Natural killer cell (primary cell): ENCODE measurements around the gene PABPC4L. TPM values are rescaled to one million over a fixed set of nuclear protein-coding genes. Genes with fewer than 3 reads are reported as not detected.

ENCODE experiments used
- ATAC-seq, 3 donors: fragments of 150-1000 bp in 2 of 3; fragments of 200-7000 bp in 1 of 3; cut with Tn5 transposase; 1 replicate in 1 of 3; 2 replicates in 2 of 3; pipeline ENCODE4 v1.10.0; 2021; ENCODE audit warnings: mild to moderate bottlenecking in 2 of 3, moderate library complexity in 2 of 3
- DNase-seq, 2 donors: peaks; one replicate each; pipeline versions ENCODE4 v3.0.0 to v3.0.0-alpha.2; 2013 to 2021; ENCODE audit warnings: mixed read lengths in 1 of 2
- H3K27ac ChIP-seq: one replicate; pipeline ENCODE4 v1.5.1; 2013; ENCODE audit warnings: mild to moderate bottlenecking, low read length
- H3K27me3 ChIP-seq: one replicate; pipeline ENCODE4 v1.6.1; 2013; ENCODE audit warnings: low read length; ENCODE audit not compliant: control insufficient read depth, insufficient read depth
- H3K36me3 ChIP-seq: one replicate; pipeline ENCODE4 v1.6.1; 2013; ENCODE audit warnings: low read length; ENCODE audit not compliant: control insufficient read depth, insufficient read depth
- H3K4me1 ChIP-seq: one replicate; pipeline ENCODE4 v1.6.1; 2013; ENCODE audit warnings: low read length; ENCODE audit not compliant: control insufficient read depth, insufficient read depth
- H3K4me3 ChIP-seq: one replicate; pipeline ENCODE4 v1.5.1; 2013; ENCODE audit warnings: low read length
- H3K9me3 ChIP-seq: one replicate; pipeline ENCODE4 v1.6.1; 2013; ENCODE audit warnings: low read length; ENCODE audit not compliant: control insufficient read depth, insufficient read depth
- H3K27ac Mint-ChIP-seq, 2 donors: one replicate each; pipeline ENCODE4 v1.8.0; 2022; ENCODE audit warnings: mild to moderate bottlenecking in 2 of 2, mixed read lengths in 2 of 2, moderate library complexity in 1 of 2
- H3K27me3 Mint-ChIP-seq, 2 donors: one replicate each; pipeline ENCODE4 v1.8.0; 2022; ENCODE audit warnings: low read depth in 2 of 2, mixed read lengths in 2 of 2
- H3K36me3 Mint-ChIP-seq: one replicate; pipeline ENCODE4 v1.8.0; 2022; ENCODE audit warnings: mixed read lengths
- H3K4me1 Mint-ChIP-seq, 2 donors: one replicate each; pipeline ENCODE4 v1.8.0; 2022; ENCODE audit warnings: mixed read lengths in 2 of 2
- H3K4me3 Mint-ChIP-seq: one replicate; pipeline ENCODE4 v1.8.0; 2022; ENCODE audit warnings: mild to moderate bottlenecking, moderate library complexity, mixed read lengths
- H3K9me3 Mint-ChIP-seq, 2 donors: one replicate each; pipeline ENCODE4 v1.8.0; 2022; ENCODE audit warnings: mixed read lengths in 2 of 2
- WGBS: methylation state at CpG from one replicate; pipeline ENCODE4 v1.1.7; 2013; ENCODE audit warnings: missing lambda C conversion rate; ENCODE audit not compliant: insufficient coverage; 5-methylcytosine and 5-hydroxymethylcytosine counted together
- intact Hi-C: fragments of 100-400 bp; cut with micrococcal nuclease; formaldehyde crosslinking; loops from one replicate; pipeline ENCODE4 v1.14.2; 2022
- total RNA-seq, 4 donors: library from RNA; stranded (reverse); fragments of 120-200 nt in 1 of 4; gene quantifications; one replicate each; pipeline versions ENCODE4 v1.2.3 to v1.2.4, GENCODE V29; 2013 to 2022
- TF ChIP-seq, protein P1 (sequence below): fragments of 200-600 bp; IDR thresholded peaks from one replicate; pipeline ENCODE4 v1.8.0; 2022; ENCODE audit warnings: antibody characterized with exemption

Gene PABPC4L
- total RNA-seq, 3 donors from 2014 or later (not counting 1 experiment from before 2014, with no cell fraction given) = not detected

DNA sequence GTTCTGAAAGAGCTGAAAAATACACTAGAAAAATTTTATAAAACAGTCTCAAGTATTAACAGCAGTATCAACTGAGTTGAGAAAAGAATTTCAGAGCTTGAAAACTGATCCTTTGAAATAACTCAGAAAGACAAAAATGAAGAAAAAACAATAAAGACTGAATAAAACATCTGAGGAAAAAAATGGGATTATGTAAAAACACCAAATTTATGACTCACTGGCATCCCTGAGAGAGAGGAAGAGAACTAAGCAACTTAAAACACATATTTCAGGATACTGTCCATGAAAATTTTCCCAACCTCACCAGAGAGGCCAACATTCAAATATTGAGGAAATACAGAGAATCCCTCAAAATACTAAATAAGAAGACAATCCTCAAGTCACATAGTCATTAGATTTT lies 22.9 kb downstream of the PABPC4L start:
- H3K36me3 Mint-ChIP-seq = peaks cover 25% of the 10 kb centered on the region
- intact Hi-C loops = no loop called here
- TF ChIP-seq, protein P1, sequence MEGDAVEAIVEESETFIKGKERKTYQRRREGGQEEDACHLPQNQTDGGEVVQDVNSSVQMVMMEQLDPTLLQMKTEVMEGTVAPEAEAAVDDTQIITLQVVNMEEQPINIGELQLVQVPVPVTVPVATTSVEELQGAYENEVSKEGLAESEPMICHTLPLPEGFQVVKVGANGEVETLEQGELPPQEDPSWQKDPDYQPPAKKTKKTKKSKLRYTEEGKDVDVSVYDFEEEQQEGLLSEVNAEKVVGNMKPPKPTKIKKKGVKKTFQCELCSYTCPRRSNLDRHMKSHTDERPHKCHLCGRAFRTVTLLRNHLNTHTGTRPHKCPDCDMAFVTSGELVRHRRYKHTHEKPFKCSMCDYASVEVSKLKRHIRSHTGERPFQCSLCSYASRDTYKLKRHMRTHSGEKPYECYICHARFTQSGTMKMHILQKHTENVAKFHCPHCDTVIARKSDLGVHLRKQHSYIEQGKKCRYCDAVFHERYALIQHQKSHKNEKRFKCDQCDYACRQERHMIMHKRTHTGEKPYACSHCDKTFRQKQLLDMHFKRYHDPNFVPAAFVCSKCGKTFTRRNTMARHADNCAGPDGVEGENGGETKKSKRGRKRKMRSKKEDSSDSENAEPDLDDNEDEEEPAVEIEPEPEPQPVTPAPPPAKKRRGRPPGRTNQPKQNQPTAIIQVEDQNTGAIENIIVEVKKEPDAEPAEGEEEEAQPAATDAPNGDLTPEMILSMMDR = no peak
- Histone ChIP-seq H3K4me1 (no peaks in the 10 kb centered on the region), H3K9me3 (peaks cover 15% of the 10 kb centered on the region), H3K4me3 (no peak overlapping the region), H3K36me3 (no peaks in the 10 kb centered on the region), H3K27ac (no peak overlapping the region), H3K27me3 (no peaks in the 10 kb centered on the region)
- H3K27me3 Mint-ChIP-seq = no peaks in the 10 kb centered on the region
- H3K4me1 Mint-ChIP-seq = no peaks in the 10 kb centered on the region
- H3K9me3 Mint-ChIP-seq = peaks cover 30 to 32% of the 10 kb centered on the region in 2 donors
- no peak overlapping the region for H3K27ac Mint-ChIP-seq
- DNase-seq (no peak), ATAC-seq (no peak)
- H3K4me3 Mint-ChIP-seq = no peak overlapping the region

GRCh38 chr4:134174271-134174670 lies 27.3 kb downstream of the PABPC4L start:
- TF ChIP-seq, protein P1 = no peak
- 100% methylated on average over 1 of the region's 1 CpG for WGBS
- H3K27me3 Mint-ChIP-seq = no peaks in the 10 kb centered on the region
- H3K9me3 Mint-ChIP-seq = peaks cover 17 to 24% of the 10 kb centered on the region in 2 donors
- H3K4me1 Mint-ChIP-seq = no peaks in the 10 kb centered on the region
- no peak overlapping the region for H3K27ac Mint-ChIP-seq
- peaks cover 8% of the 10 kb centered on the region for H3K36me3 Mint-ChIP-seq
- DNase-seq (no peak), ATAC-seq (no peak)
- Histone ChIP-seq H3K36me3 (no peaks in the 10 kb centered on the region), H3K4me1 (no peaks in the 10 kb centered on the region), H3K9me3 (peaks cover 15% of the 10 kb centered on the region), H3K4me3 (no peak overlapping the region), H3K27me3 (no peaks in the 10 kb centered on the region), H3K27ac (no peak overlapping the region)
- intact Hi-C loops = no loop called here
- H3K4me3 Mint-ChIP-seq = no peak overlapping the region

DNA sequence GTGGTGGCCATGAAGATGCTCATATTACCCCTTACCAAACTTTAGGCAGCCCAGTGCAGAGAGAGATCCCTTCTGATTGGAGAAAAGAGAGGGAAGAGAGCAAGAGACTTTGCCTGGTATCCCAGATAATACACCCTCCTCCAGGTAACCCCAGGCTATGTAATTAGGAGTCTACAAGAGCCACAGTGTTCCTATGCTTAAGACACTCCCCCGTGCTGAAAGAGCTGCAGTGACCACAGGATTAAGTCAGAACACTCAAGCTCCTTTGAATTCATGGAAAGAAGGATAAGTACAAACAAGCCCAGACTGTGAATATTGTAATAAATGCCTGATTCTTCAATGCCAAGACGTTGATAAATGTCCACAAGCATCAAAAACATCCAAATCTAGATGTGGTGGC lies 41.4 kb downstream of the PABPC4L start:
- 80% methylated on average over 1 of the region's 2 CpGs for WGBS
- DNase-seq = no peak
- peaks cover 4 to 19% of the 10 kb centered on the region in 2 donors for H3K9me3 Mint-ChIP-seq
- H3K27ac Mint-ChIP-seq = no peak overlapping the region
- intact Hi-C loops = no loop called here
- no peaks in the 10 kb centered on the region for H3K4me1 Mint-ChIP-seq
- H3K27me3 ChIP-seq = no peaks in the 10 kb centered on the region
- ATAC-seq = no peak
- H3K27me3 Mint-ChIP-seq = no peaks in the 10 kb centered on the region
- no peak overlapping the region for H3K4me3 Mint-ChIP-seq
- no peaks in the 10 kb centered on the region for H3K36me3 ChIP-seq
- H3K36me3 Mint-ChIP-seq = no peaks in the 10 kb centered on the region
- H3K4me1 ChIP-seq = no peaks in the 10 kb centered on the region
- H3K9me3 ChIP-seq = peaks cover 9% of the 10 kb centered on the region
- no peak overlapping the region for H3K27ac ChIP-seq
- no peak overlapping the region for H3K4me3 ChIP-seq
- TF ChIP-seq, protein P1 = no peak

DNA sequence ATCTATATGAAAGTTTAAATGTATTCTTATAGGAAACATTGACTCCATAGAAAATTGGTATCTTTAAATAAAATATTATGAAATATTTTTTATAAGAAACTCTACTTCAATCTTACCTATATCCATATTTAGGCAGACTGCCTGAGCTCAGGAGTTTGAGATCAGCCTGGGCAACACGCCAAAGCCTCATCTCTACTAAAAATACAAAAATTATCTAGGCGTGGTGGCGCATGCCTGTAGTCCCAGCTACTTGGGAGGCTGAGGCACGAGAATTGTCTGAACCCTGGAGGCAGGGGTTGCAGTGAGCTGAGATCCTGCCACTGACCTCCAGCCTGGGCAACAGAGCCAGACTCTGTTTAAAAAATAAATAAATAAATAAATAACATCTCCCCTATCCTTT lies 47.5 kb downstream of the PABPC4L start:
- DNase-seq (no peak), ATAC-seq (no peak)
- Mint-ChIP-seq H3K9me3 (peaks cover 8 to 12% of the 10 kb centered on the region in 2 donors), H3K36me3 (no peaks in the 10 kb centered on the region), H3K4me1 (no peaks in the 10 kb centered on the region), H3K27me3 (no peaks in the 10 kb centered on the region), H3K27ac (no peak overlapping the region), H3K4me3 (no peak overlapping the region)
- Histone ChIP-seq H3K27me3 (no peaks in the 10 kb centered on the region), H3K27ac (no peak overlapping the region), H3K4me1 (no peaks in the 10 kb centered on the region), H3K9me3 (no peaks in the 10 kb centered on the region), H3K36me3 (no peaks in the 10 kb centered on the region), H3K4me3 (no peak overlapping the region)
- intact Hi-C loops = no loop called here
- TF ChIP-seq, protein P1 = no peak
- 75% methylated on average over 4 of the region's 4 CpGs for WGBS
